Activated T-helper 1 cell treated with Interleukin-2 at 50 U/mL for 16 hours (primary cell): ENCODE data around the gene GOT1.

Experiments
- DNase-seq: peaks from one replicate; pipeline ENCODE4 v3.0.0-alpha.2; 2020; ENCODE audit warnings: low read depth

The GOT1 gene

GRCh38 chr10:99358101-99358500, 72.3 kb downstream of the GOT1 start:
- DNase-seq = no peak

GRCh38 chr10:99357691-99358090, 72.7 kb downstream of the GOT1 start:
- no peak for DNase-seq

- DNase-seq = no peak
Measured at GRCh38 chr10:99353182-99353581, 77.2 kb downstream of the GOT1 start.

- no peak for DNase-seq
Measured at GRCh38 chr10:99347672-99348071, 82.8 kb downstream of the GOT1 start.
